NCI-H526 (cell line): ENCODE data around the gene MDH1.
"Not testable (repeated sequence)": the region's sequence is repeated elsewhere in the genome, so short reads cannot be mapped to it uniquely, and the experiment has no call there.

Source experiments
- DNase-seq, 2 experiments: peaks; one replicate each; lab custom pipeline; 2025; lab: John Stamatoyannopoulos, UW

MDH1 gene

GRCh38 chr2:63589148-63589958 lies 590 bp downstream of the MDH1 start:
- DNase-seq = peak in 1 of 2 experiments; percentile 77

DNA sequence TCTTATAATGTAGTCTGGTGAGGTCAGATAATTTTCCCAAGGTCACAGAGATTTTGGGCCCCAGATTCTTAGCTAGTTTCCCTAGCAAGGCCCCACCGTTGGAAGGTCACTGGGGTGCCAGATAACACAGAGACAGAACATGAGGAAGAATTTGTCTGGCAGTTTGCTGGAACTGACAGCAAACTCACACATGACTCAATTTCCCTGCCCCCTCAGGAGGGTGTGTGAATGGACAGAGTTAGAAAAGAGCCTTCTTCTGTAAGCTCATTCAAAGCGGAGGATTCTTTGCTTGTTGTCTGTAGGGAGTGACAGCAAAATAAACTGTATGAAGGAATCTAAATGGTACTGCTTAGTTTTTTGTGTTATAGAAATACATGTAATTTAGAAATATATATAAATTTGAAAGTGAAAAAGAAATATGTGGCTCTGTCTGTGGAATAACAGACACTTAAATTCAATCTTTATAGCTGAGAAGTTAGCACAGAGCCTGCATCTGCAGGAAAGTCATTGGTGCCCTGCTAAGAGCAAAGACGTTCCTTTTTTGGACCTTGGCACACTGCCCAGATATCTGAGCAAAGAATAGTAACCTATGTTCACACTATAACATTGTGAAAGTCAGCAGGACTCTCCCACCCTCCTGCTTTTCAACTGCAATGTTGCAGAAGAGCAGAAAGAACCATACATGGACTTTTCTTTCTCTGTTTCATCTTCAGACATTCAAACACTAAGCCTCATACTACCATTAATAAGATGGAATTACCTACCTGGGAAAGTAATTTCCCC lies 2.1 kb downstream of the MDH1 start:
- peak in 1 of 2 experiments; percentile 20 for DNase-seq

- peak; percentile 52 to 65 for DNase-seq
Measured at GRCh38 chr2:63591566-63592175, 2.9 kb downstream of the MDH1 start.

- peak in 1 of 2 experiments; percentile 13 for DNase-seq
Measured at GRCh38 chr2:63594660-63595059, 5.9 kb downstream of the MDH1 start.

GRCh38 chr2:63596401-63596883 lies 7.7 kb downstream of the MDH1 start:
- DNase-seq = no peak

GRCh38 chr2:63598981-63599380 lies 10.2 kb downstream of the MDH1 start:
- no peak for DNase-seq

DNA sequence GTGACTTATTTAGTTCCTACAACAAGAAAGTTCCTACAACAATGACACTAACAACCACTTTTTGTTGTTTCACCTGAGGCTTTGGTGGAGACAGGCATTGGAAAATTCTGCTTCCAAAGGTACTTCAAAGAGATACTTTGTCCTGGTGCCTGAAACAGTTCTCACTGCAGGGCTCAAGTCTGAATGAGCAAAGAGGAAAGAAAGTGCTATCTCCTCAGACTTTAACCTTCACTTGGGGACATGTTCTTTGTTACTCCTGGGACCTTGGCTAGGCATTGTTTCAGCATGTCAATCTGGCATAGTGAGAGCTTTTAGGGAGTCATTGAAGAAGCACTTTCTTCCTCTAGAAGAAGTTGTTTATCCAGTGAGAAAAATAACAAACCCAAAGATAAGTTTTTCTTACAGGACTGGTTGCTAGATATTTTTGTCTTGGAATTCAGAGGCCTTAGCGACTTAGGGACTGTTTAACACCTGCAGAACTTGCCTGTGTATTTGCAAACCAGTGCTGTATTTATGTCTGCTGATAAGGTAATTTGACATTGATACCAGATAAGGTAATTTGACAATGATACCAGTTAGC lies 12.2 kb downstream of the MDH1 start:
- DNase-seq = no peak

DNA sequence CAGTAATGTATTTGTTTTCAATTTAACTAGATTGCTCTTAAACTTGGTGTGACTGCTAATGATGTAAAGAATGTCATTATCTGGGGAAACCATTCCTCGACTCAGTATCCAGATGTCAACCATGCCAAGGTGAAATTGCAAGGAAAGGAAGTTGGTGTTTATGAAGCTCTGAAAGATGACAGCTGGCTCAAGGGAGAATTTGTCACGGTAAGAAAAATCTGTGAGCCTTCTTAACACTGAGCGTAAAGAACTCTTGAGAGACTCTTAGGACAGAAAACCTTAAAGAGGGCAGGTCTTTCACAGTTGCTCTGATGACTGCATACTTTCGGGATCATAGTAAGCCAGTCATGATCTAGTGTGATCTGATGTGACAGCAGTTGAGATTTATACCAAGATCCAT lies 15.9 kb downstream of the MDH1 start:
- no peak for DNase-seq

DNA sequence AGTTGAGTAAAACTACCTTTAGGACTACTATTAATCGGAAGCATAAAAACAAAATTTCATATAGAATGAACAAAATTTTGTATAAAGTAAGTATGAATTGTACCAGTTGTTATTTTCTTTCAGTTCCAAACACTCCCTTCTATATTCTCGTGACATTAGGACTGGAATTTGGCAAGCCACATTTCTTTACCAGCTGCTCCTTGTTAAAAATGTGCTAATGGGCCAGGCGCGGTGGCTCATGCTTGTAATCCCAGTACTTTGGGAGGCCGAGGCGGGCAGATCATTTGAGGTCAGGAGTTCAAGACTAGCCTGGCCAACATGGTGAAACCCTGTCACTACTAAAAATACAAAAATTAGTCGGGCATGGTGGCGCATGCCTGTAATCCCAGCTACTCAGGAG lies 20.1 kb downstream of the MDH1 start:
- DNase-seq = not testable (repeated sequence)

- peak in 1 of 2 experiments; percentile 15 for DNase-seq
Measured at GRCh38 chr2:63610525-63610924, 21.8 kb downstream of the MDH1 start.

DNA sequence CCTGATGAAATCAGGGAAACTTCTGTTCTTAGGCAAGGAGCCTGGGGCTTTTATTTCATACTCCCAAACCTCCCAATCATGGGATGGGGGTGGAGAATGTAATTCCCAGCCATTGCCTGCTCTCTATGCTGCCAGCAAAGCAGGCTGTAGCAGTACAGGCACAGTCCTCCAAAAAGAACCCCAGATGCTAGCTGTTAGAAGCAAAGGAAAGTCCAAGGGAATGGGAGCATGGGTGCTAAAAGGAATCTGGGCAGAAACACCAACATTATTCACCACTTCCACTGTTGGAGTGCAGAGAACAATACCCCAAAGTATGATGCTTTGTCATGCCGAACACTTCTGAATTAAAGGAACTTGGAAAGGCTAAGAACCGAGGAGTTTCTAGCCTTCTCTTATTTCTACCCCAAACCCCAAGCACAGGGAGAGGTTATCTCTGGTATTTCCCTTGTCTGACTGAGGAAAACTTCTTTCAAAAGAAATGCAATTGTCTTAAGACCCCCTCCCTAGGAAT lies 24.7 kb downstream of the MDH1 start:
- DNase-seq = no peak

- no peak for DNase-seq
Measured at GRCh38 chr2:63614448-63614968, 25.7 kb downstream of the MDH1 start.

GRCh38 chr2:63614983-63615945 lies 26.5 kb downstream of the MDH1 start:
- DNase-seq = peak in 1 of 2 experiments; percentile 8

- DNase-seq = no peak
Measured at GRCh38 chr2:63617366-63617765, 28.6 kb downstream of the MDH1 start.

- no peak for DNase-seq
Measured at GRCh38 chr2:63619328-63619727, 30.6 kb downstream of the MDH1 start.

GRCh38 chr2:63622751-63623150 lies 34.0 kb downstream of the MDH1 start:
- DNase-seq = no peak

DNA sequence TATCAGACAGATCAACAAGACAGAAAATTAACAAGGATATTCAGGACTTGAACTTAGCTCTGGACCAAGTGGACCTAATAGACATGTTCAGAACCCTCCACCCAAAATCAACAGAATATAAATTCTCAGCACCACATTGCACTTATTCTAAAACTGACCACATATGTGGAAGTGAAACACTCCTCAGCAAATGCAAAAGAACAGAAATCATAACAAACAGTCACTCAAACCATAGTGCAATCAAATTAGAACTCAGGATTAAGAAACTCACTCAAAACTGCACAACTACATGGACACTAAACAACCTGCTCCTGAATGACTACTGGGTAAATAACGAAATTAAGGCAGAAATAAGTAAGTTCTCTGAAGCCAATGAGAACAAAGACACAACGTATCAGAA lies 35.0 kb downstream of the MDH1 start:
- not testable (repeated sequence) for DNase-seq

DNA sequence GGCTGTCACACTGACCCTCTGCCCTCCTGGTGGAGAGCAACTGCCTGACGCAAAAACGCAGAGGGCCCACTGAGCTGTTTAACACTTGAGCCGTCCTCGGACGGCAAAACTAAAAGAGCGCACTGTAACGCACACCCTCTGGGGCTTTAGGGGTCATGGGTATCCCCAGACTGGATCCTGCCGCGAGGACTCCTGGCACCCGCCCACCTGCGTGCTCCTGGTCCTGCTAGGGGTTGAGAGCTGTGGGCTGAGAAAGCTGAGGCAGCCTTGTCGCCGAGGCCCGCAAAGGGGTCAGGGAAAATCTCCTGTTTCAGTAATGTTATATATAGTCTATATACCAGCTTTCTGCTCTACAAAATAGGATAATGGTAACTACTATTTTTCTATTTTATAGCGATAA lies 39.1 kb downstream of the MDH1 start:
- no peak for DNase-seq

GRCh38 chr2:63628403-63628942 lies 39.7 kb downstream of the MDH1 start:
- no peak for DNase-seq

DNA sequence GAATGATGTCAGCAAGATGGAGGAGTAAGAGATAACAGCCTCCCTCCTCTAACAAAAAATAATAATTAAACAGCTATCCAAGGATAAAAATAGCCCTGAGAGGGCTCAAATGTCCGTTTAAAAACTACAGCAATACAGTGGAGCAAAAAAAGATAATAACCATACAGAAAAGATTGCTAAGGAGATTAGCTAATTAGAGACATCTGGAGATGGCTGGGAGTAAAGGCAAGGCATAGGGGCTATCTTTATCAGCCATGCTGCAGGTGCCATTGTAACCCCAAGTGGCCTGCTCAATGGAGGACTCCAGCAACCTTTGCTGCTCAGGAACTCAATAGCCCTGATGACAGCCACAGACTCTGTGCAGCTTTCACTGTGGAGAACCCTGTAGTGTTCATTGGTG lies 42.7 kb downstream of the MDH1 start:
- DNase-seq = no peak
